IPS DF 19.7 (cell line): ENCODE data around the gene SPA17.

Experiments
- DNase-seq: peaks from one replicate; pipeline ENCODE4 v3.0.0-alpha.2; 2013; ENCODE audit warnings: low read depth, low spot score

SPA17 gene

DNA sequence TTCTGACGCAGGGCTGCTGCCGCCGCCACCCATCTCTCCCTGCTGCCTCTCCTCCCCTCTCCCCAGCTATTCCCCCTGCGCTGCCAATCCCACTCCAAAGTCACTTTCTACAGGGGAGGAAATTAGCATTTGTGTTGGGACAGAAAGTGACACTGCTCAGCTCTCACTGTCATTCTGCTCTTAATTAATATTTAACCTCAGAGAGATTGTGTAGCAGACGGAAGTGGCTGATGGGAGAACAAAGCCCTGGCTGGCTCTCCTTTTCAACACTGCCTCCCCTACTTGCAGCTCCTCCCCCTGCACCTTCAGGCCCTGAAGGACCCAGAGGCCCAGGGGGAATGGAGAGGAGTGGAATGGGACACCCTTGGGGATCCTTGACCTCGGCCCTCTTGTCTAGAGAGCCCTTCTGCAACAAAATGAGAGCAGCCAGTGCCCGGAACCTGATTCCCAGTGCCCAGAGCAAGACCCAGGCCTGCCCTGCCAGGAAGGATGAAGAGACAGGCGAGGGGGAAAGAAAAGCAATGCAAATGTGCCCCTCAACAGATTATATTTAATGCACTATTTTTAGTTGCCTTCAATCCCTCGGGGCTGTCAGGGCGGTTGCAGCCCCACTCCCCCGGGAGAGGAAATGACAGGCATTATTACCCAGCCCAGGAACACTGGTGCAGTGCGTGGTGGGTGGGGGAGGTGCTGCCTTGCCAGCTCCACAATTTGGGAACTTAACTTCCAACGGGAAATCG is 51.4 kb downstream of the SPA17 start:
- DNase-seq: no peak

DNA sequence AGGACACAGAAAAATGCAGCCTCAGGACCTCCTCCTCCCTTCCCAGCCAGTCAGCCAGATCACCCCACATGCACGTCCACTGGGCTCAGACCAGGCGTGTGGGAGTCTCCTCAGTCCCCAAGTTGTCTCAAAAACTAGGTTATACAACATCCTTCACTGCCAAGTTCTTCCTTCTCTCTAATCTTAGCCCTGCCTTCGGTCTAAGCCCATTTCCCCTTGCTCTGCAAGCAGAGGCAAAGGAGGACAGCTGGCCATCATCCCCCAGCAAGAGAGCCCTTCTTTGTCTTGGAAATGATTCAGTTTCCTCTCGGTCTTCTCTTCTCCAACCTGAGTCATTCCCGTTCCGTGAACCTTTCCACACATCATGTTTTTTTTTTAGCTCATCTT is 52.0 kb downstream of the SPA17 start:
- DNase-seq: no peak

DNA sequence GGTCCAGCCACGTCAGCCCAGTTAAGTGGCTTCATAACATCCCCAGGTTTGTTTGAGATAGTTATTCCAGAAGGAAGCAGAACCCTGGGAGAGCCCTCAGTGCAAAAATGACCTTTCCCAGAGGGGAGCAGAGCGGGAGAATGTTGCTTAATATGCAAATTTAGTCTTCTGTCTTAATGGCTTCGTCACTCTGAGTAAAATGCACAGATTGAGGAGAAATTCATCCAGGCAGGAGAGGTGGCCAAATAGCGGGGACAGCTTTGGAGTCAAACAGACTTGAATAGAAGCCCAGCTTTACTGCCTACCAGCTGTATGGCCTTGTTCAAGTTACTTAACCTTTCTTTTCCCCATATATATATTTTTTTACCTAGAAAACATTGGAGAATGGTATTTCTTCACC is 53.8 kb downstream of the SPA17 start:
- DNase-seq: no peak

DNA sequence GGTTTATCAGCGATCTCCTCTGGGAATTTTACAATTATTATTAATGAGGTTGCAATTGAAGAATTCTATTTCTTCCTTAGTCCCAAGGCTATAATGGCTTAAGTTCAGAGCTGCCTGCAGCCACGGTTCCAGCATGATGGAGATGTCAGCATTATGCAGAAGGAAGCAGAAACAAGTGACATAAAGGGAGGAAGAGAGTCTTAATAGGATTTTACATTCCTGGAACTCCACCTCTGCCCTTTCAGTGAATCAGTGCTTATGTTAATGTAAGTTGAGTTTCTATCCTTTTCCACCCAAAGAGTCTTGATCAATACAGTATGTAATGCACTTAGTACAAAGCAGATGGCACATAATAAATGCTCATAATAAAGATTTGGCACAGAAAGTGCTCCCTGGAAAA is 54.4 kb downstream of the SPA17 start:
- no peak for DNase-seq

DNA sequence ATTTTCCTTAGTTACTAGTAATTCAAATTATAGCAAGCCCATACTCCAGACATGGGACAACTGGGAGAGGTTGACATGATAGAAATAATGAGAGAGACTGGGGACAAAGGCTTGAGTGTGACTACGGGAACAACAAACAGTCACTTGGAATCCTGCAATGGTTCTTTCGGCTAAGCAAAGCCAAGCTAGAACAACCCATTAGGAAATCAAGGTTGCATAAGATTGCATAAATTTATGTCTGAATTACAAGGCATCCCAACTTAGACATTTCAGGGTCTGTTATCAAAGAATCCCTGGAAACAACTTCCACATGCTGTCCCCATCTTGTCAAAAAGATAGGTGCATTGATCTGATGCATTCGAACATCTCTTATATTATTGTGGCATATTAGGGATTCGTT is 55.9 kb downstream of the SPA17 start:
- no peak for DNase-seq

DNA sequence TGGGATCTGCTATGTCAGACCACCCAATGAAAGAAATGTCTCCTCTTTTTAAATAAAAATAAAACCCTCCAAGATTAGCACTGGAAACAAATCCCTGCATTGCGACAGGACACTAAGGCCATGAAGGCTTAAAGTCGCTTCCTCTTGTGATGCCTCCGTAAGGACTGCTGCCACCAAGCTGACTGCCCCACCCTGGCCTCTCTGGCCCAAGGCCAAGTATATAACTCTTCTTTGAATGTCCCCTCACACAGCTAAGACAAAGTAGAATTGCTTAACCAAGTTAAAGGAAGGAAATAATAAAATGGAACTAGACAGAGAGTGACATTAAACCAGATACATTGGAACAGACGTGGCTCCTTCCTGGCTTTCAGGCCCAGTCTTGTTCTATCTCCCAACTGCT is 58.5 kb downstream of the SPA17 start:
- no peak for DNase-seq

DNA sequence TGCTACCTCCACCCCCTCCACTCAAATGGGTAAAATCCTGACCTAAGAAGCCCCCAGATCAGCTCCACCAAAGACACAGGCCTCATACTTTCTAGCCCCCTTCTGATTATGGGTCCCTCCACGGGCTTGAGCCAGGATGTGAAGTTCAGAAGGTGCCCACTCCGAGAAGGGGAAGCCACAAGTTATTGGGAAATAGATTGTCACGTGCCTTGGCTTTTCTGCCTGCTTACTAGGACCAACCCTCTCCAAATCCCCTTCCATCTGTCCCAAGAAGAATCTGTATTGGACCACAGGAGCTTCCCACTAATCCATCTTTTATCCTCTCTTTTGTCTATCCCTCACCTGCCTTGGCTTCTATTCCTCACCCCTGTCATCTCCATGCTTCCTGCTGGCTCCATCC is 63.0 kb downstream of the SPA17 start:
- DNase-seq: no peak

DNA sequence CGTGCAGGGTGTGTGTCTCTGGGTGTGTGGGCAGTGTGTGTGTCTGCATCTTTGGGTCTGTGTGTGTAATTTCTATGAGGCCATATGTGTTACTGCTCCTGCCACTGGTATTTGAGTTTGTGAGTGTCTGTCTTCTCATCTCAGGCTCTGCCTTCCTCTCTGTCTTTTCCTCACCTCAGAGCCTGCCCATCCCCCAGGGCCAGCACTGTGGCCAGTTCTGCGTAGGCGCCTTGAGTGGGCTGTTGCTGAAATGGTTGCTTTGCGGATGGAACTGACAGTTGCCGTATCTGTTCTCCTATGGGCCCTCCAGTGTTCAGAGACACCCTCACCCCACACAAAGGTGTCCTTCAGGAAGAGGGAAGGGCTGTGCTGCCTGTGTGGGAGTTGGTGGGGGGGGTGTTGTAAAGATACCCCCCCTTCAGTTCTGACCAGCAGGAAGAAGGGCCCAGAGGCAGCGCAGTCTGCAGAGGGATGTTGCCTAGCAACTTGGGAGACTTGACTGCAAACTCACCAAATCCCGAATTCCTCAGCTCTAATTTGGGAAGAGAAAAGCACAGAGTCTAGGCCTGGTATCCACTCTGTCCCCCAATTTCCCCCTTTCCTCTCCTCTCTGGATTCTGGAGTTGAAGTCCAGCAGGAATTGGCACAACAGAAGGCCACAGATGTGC is 64.1 kb downstream of the SPA17 start:
- no peak for DNase-seq

DNA sequence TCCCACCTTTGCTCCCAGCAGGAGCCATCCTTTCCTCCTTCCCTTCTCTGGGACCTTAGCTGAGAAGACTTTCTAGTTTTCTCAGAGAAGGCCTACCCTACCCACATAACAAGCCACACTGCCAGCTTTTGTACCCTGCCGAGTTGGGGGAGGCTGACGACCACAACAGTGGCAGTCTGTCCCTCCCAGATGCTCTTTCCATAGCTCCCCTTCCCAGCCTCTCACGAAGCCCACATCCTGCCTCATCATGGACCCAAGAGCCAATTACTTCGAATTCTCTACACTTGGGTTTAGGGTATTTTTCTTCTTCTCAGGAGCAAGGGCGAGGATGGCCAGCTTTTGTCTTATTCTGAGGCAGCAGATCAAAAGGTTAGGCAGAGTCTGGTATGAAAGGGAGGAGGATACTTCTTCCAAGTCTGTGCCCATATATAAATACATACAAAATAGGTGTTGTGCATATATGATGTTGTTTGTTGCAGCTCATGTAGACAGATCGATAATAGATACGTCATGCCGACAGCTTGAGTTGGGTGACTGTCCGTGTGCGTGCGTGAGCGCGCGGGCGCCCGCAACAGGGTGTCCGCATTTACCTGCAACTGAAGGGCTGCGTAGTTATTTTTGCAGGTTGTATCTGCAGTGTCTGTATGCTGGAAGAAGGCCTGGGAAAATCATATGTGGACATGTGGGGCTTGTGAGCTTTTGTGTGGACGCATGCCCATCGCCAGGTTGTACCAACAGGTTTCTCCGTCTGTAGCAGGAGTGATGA is 65.2 kb downstream of the SPA17 start:
- no peak for DNase-seq

DNA sequence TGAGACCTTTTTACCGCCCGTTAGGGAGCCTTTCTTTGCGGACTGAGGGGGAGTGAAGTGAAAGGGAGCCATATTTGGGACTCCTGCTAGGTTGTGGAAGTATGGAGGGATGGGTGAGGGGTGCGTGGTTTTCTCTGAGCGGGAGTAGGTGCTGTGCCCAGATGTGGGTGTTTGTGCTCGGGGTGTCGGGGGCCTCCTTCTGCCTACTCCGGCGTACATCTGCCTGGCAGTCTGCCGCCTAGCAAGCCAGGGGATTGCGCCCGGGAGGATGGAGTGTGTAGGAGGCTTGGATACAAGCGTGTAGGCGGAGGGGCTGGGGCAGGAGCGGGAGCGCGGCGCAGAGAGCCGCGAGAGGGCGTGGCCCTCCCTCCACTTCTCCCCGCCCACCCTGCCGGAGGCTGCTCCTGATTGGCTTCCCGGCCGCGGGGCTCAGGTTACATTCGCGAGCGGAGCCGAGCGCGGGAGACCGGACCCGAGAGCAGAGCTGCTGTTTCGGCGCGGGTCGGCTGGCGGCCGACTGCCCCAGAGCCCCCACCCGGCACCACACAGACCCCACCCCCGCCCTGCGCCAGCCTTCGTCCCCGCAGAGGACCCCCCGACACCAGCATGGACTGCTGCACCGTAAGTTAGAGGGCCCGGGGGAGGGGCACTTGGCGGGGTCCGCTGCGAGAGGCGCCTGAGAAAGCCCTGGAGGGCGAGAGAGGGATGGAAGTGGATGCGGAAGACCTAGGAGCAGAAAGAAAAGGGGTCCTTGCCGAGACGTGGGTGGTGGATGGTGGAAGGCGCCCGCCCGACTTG is 66.0 kb downstream of the SPA17 start, which contains the start of gene NRGN:
Gene NRGN (plus strand): TSS at position 464 of the 798 bp plus-strand sequence. CDS start 143 bp downstream, at position 607.
- no peak for DNase-seq

DNA sequence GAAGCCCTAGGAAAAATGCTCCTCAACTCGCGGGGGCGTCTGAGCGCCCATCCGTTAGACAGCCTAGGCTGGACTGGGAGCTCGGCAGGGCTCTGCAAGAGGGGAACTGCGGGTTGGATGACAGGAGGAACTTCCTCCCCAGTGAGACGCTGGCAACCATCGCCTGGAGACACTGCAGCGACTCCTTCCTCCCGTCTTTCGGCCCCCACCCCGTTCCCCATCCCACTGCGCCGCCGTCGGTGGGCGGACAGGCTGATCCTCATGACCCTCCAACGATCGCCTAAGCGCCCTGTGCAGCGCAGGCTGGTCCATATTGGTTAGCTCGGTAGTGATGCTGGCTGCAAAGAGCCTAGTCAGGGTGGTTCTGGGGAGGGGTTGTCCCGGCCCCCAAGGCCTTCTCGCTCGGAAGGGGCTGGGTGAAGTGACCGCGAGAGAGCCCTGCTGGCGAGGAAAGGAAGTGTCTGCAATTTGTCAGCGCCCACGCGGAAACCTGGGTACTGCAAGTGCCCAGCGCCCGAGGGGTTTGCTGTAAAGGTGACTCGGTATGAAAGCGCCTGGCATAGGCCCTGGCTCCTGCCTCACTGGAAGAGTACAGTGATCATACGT is 66.7 kb downstream of the SPA17 start:
- DNase-seq: no peak

DNA sequence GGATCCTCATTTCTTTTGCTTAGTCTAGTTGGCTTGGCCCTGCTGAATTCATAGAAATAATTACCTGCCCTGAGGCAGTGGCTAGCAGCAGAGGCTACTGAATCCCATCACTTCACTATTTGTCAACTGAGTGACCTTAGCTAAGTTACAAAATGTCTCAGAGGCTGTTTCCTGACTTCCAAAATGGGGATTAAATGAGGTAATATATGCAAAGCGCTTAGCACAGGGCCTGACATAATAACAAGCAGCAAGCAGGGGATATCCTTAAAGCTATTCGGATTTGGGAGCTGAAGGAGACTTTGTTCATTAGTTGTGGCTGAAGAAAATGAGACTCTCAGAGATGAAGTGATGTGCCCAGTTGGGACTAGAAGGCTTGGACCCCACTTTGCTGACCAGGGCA is 68.9 kb downstream of the SPA17 start:
- DNase-seq: no peak

DNA sequence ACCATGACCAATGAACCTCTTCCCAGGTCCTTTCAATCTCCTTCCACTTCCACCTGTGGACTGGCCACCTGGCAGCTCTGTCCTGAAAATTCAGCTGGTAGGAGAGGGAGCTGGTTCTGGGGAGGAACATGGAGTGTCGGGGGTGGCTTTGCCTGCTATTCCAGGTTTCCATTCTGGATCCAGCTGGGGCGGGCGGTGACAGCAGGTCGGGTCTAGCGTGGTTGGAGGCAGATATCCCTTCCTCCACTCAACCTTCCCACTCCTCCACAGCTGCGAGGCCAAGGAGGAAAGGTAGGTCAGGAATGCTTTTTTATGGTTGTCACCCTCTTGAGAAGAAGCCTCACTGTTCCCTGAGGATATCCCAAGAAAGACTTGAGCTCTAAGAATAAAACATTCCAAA is 69.3 kb downstream of the SPA17 start:
- no peak for DNase-seq

DNA sequence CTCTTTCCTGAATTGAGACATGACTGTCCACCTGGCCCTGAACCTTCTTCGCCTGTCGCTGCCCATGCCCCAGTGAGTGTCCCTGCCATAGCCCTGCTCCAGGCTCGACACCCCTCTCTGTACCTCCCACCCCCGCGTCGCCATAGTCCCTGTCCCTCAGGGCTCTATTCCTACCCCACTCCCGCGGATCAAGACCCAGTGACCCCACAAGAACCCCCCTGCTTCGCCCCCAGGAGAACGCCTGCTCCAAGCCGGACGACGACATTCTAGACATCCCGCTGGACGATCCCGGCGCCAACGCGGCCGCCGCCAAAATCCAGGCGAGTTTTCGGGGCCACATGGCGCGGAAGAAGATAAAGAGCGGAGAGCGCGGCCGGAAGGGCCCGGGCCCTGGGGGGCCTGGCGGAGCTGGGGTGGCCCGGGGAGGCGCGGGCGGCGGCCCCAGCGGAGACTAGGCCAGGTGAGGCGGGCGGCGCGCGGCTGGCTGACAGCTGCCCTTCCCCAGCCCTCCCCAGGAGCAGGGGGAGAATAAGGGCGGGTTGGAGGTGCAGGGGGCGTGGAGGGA is 71.6 kb downstream of the SPA17 start:
- no peak for DNase-seq

DNA sequence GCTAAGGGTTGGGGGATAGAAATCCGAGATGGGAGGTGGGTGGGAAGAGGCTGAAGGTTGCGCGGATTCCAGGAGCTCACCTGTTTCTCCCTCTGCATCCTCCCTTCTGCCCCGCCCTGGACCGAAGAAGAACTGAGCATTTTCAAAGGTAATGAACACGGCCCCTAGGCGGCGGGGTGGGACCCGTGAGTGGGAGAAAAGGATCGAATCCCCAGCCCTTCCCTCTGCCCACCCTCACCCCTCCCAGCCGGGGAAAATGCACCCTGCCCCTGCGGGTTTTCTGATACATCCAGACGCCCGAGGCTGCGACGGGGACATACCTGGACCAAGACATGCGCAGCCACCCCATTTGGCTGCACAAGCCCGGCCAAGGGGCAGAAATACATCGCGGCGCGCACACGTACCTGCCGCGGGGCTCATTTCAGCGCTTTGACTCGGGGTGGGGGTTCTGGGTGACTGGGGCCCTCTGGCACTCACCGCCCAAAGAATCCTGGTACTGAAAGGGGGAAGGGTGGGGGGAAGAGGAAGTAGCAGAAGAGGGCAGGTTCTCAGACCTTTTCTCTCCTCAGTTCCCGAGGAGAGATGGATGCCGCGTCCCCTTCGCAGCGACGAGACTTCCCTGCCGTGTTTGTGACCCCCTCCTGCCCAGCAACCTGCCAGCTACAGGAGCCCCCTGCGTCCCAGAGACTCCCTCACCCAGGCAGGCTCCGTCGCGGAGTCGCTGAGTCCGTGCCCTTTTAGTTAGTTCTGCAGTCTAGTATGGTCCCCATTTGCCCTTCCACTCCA is 72.3 kb downstream of the SPA17 start:
- DNase-seq: no peak

DNA sequence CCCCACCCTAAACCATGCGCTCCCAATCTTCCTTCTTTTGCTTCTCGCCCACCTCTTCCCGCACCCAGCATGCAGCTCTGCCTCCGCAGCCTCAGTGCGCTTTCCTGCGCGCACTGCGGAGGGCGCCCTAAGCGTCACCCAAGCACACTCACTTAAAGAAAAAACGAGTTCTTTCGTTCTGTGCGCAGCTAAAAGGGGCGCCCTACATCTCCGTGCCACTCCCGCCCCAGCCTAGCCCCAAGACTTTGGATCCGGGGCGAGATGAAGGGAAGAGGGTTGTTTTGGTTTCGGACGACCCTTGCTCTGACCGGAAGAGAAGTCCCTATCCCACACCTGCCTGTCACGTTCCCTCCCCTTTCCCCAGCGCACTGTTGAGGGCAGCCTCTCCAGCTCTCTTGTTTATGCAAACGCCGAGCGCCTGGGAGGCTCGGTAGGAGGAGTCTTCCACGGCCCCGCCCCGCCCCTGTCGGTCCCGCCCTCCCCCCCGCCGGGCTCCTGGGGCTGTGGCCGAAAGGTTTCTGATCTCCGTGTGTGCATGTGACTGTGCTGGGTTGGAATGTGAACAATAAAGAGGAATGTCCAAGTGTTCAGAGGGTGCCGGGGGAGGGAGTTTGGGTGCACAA is 73.0 kb downstream of the SPA17 start:
- DNase-seq: no peak
